ENCODE measurements around the gene LYPLA2.
"Not testable (repeated sequence)": the region's sequence is repeated elsewhere in the genome, so short reads cannot be mapped to it uniquely, and the experiment has no call there.

Gene LYPLA2

GRCh38 chr1:23772049-23772853 lies 18.7 kb upstream of the LYPLA2 start:
- no peak overlapping the region for H3K27ac Mint-ChIP-seq
- ATAC-seq: peak; percentile 91
- H3K9me3 Mint-ChIP-seq: no peaks in the 10 kb centered on the region
- no peak overlapping the region for H3K4me3 Mint-ChIP-seq
- H3K36me3 Mint-ChIP-seq: peaks cover 41% of the 10 kb centered on the region
- peak; percentile 85 to 94 for DNase-seq (ENCODE audit: low spot score in 2 of 2)
- peaks cover 6% of the 10 kb centered on the region for H3K4me1 Mint-ChIP-seq

- Mint-ChIP-seq H3K36me3 (peaks cover 35% of the 10 kb centered on the region), H3K4me3 (no peak overlapping the region), H3K4me1 (peaks cover 6% of the 10 kb centered on the region), H3K27ac (no peak overlapping the region), H3K9me3 (no peaks in the 10 kb centered on the region)
- DNase-seq (ENCODE audit: low spot score in 2 of 2) (no peak), ATAC-seq (no peak)
Measured at GRCh38 chr1:23772854-23773242, 18.1 kb upstream of the LYPLA2 start.

GRCh38 chr1:23774174-23774880 lies 16.6 kb upstream of the LYPLA2 start:
- no peaks in the 10 kb centered on the region for H3K9me3 Mint-ChIP-seq
- ATAC-seq (no peak), DNase-seq (ENCODE audit: low spot score in 2 of 2) (no peak)
- H3K36me3 Mint-ChIP-seq: peaks cover 20% of the 10 kb centered on the region
- H3K27ac Mint-ChIP-seq: no peak overlapping the region
- peaks cover 9% of the 10 kb centered on the region for H3K4me1 Mint-ChIP-seq
- no peak overlapping the region for H3K4me3 Mint-ChIP-seq

- no peak overlapping the region for H3K4me3 Mint-ChIP-seq
- ATAC-seq (no peak), DNase-seq (ENCODE audit: low spot score in 2 of 2) (no peak)
- H3K9me3 Mint-ChIP-seq: no peaks in the 10 kb centered on the region
- H3K36me3 Mint-ChIP-seq: peaks cover 25% of the 10 kb centered on the region
- peaks cover 18% of the 10 kb centered on the region for H3K4me1 Mint-ChIP-seq
- H3K27ac Mint-ChIP-seq: no peak overlapping the region
Measured at GRCh38 chr1:23776217-23776616, 14.7 kb upstream of the LYPLA2 start.

GRCh38 chr1:23777979-23778814 lies 12.7 kb upstream of the LYPLA2 start, which contains the start of gene PITHD1:
TSS of gene PITHD1 (plus strand) at chr1:23778418. CDS start at chr1:23778516, 98 bp downstream.
- H3K27ac Mint-ChIP-seq: peak within 1 kb of the TSS; percentile 87
- H3K36me3 Mint-ChIP-seq: peaks cover 38% of the 10 kb centered on the region
- ATAC-seq (peak; percentile 91), DNase-seq (ENCODE audit: low spot score in 2 of 2) (peak; percentile 75 to 88)
- peak within 1 kb of the TSS; percentile 80 for H3K4me3 Mint-ChIP-seq
- peaks cover 12% of the 10 kb centered on the region for H3K4me1 Mint-ChIP-seq
- H3K9me3 Mint-ChIP-seq: no peaks in the 10 kb centered on the region

- Mint-ChIP-seq H3K9me3 (no peaks in the 10 kb centered on the region), H3K27ac (peak overlapping the region; percentile 87), H3K4me3 (peak overlapping the region; percentile 80), H3K4me1 (peaks cover 12% of the 10 kb centered on the region), H3K36me3 (peaks cover 55% of the 10 kb centered on the region)
- no peak for DNase-seq (ENCODE audit: low spot score in 2 of 2)
- peak; percentile 42 for ATAC-seq
Measured at GRCh38 chr1:23779826-23780371, 11.0 kb upstream of the LYPLA2 start.

- ATAC-seq; DNase-seq (ENCODE audit: low spot score in 2 of 2); H3K4me3 Mint-ChIP-seq; H3K27ac Mint-ChIP-seq; H3K9me3 Mint-ChIP-seq: not testable (repeated sequence)
- Mint-ChIP-seq H3K36me3 (peaks cover 88% of the 10 kb centered on the region), H3K4me1 (peaks cover 12% of the 10 kb centered on the region)
Measured at GRCh38 chr1:23783141-23783540, 7.8 kb upstream of the LYPLA2 start.

GRCh38 chr1:23784846-23785245 lies 6.1 kb upstream of the LYPLA2 start:
- ATAC-seq (no peak), DNase-seq (ENCODE audit: low spot score in 2 of 2) (no peak)
- Mint-ChIP-seq H3K4me1 (peaks cover 4% of the 10 kb centered on the region), H3K27ac (no peak overlapping the region), H3K4me3 (no peak overlapping the region), H3K36me3 (peaks cover 94% of the 10 kb centered on the region), H3K9me3 (no peaks in the 10 kb centered on the region)

GRCh38 chr1:23787701-23788100 lies 3.2 kb upstream of the LYPLA2 start:
- Mint-ChIP-seq H3K27ac (no peak overlapping the region), H3K36me3 (peaks cover 92% of the 10 kb centered on the region)

GRCh38 chr1:23788695-23789094 lies 2.2 kb upstream of the LYPLA2 start:
- H3K4me3 Mint-ChIP-seq: no peak overlapping the region
- H3K4me1 Mint-ChIP-seq: peaks cover 37% of the 10 kb centered on the region
- DNase-seq (ENCODE audit: low spot score in 2 of 2): no peak
- H3K9me3 Mint-ChIP-seq: no peaks in the 10 kb centered on the region
- no peak for ATAC-seq
- peaks cover 89% of the 10 kb centered on the region for H3K36me3 Mint-ChIP-seq
- no peak overlapping the region for H3K27ac Mint-ChIP-seq

More at GRCh38 chr1:23787701-23788100, 3.2 kb upstream of the LYPLA2 start:
- H3K9me3 Mint-ChIP-seq: no peaks in the 10 kb centered on the region
- peaks cover 27% of the 10 kb centered on the region for H3K4me1 Mint-ChIP-seq
- ATAC-seq: no peak
- DNase-seq (ENCODE audit: low spot score in 2 of 2): no peak
- H3K4me3 Mint-ChIP-seq: no peak overlapping the region

GRCh38 chr1:23791516-23792047 lies 637 bp downstream of the LYPLA2 start:
- ATAC-seq: peak; percentile 43
- no peak for DNase-seq (ENCODE audit: low spot score in 2 of 2)
- H3K27ac Mint-ChIP-seq: peak overlapping the region; percentile 97
- no peaks in the 10 kb centered on the region for H3K9me3 Mint-ChIP-seq
- peak overlapping the region; percentile 100 for H3K4me3 Mint-ChIP-seq
- H3K4me1 Mint-ChIP-seq: peaks cover 38% of the 10 kb centered on the region
- peaks cover 86% of the 10 kb centered on the region for H3K36me3 Mint-ChIP-seq

GRCh38 chr1:23792151-23792945 lies 1.4 kb downstream of the LYPLA2 start:
- peaks cover 44% of the 10 kb centered on the region for H3K4me1 Mint-ChIP-seq
- ATAC-seq (no peak), DNase-seq (ENCODE audit: low spot score in 2 of 2) (no peak)
- H3K4me3 Mint-ChIP-seq: peak overlapping the region; percentile 100
- peak overlapping the region; percentile 97 for H3K27ac Mint-ChIP-seq
- peaks cover 86% of the 10 kb centered on the region for H3K36me3 Mint-ChIP-seq
- H3K9me3 Mint-ChIP-seq: no peaks in the 10 kb centered on the region

- DNase-seq (ENCODE audit: low spot score in 2 of 2) (no peak), ATAC-seq (peak; percentile 8)
- peaks cover 86% of the 10 kb centered on the region for H3K36me3 Mint-ChIP-seq
- peak overlapping the region; percentile 100 for H3K4me3 Mint-ChIP-seq
- H3K27ac Mint-ChIP-seq: peak overlapping the region; percentile 97
- H3K4me1 Mint-ChIP-seq: peaks cover 44% of the 10 kb centered on the region
- H3K9me3 Mint-ChIP-seq: no peaks in the 10 kb centered on the region
Measured at GRCh38 chr1:23793018-23793781, 2.3 kb downstream of the LYPLA2 start.
